ENCODE measurements around the gene ZNF837.
A peak's percentile ranks its signal among the peaks of the same experiment; 100 is the strongest.

ZNF837 gene

DNA sequence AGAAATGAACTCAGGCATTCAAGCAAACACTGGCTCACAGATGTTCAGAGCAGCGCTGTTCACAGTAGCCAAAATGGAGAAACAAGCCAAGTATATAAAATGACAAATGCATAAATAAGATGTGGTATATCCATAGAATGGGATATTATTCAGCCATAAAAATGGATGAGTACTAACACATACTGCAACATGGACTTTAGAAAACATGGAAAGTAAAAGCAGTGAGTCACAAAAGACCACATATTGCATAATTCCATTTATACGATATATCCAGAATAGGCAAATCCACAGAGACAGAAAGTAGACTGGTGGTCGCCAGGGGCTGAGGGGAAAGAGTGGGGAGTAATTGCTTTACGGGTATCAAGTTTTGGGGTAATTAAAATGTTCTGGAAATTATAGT lies 6.6 kb downstream of the ZNF837 start:
- DNase-seq (no peak), ATAC-seq (replicated peaks) (no peak)
- H3K4me1 Mint-ChIP-seq (ENCODE audit: low read depth in 2 of 2) = peaks cover 0 to 3% of the 10 kb centered on the region in 2 donors

DNA sequence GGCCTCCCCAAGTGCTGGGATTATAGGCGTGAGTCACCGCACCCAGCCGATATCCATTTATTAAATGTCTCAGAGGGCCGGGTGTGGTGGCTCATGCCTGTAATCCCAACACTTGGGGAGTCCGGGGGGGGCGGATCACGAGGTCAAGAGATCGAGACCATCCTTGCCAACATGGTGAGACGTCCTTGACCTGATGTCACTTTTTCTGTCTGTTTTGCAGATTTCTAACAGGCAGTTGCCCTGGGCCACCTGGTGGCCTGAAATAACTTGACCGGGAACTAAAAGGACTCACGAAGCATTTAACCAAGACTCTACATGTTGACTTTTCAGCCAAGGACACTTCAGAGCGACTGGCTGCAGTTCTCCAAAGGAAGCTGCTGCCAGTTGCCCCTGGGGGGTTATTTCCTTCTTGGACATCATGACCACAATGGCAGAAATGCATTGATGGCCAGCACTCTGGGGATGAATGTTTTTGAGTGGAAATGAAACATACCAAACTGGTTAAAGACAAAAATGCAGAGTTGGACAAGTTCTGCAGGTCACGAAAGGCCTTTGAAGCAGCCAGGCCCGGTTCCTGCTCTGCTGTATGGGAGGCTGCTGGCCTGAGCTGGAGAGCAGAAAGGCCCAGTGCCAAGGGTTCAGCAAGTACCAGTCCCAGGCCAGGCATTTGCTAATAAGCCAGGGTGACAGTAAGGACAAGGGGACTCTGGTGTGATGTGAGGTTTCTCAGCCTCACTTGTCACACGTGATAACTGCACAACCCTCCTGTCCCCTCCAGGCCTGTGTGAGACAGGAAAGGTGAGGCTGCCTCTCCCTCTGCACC lies 8.3 kb downstream of the ZNF837 start:
- no peak for DNase-seq
- no peaks in the 10 kb centered on the region for H3K27me3 Mint-ChIP-seq
- no peak for ATAC-seq (replicated peaks)
- no peaks in the 10 kb centered on the region for H3K4me1 Mint-ChIP-seq (ENCODE audit: low read depth in 2 of 2)
- no peaks in the 10 kb centered on the region for H3K9me3 Mint-ChIP-seq
- H3K4me3 Mint-ChIP-seq = no peak overlapping the region
- no peak overlapping the region for H3K27ac Mint-ChIP-seq
- no peaks in the 10 kb centered on the region for H3K36me3 Mint-ChIP-seq (ENCODE audit: insufficient read depth)

More for the DNA sequence above, 6.6 kb downstream of the ZNF837 start:
- no peak overlapping the region for H3K4me3 Mint-ChIP-seq
- no peaks in the 10 kb centered on the region for H3K9me3 Mint-ChIP-seq
- no peak overlapping the region for H3K27ac Mint-ChIP-seq
- no peaks in the 10 kb centered on the region for H3K36me3 Mint-ChIP-seq (ENCODE audit: insufficient read depth)
- H3K27me3 Mint-ChIP-seq = no peaks in the 10 kb centered on the region

DNA sequence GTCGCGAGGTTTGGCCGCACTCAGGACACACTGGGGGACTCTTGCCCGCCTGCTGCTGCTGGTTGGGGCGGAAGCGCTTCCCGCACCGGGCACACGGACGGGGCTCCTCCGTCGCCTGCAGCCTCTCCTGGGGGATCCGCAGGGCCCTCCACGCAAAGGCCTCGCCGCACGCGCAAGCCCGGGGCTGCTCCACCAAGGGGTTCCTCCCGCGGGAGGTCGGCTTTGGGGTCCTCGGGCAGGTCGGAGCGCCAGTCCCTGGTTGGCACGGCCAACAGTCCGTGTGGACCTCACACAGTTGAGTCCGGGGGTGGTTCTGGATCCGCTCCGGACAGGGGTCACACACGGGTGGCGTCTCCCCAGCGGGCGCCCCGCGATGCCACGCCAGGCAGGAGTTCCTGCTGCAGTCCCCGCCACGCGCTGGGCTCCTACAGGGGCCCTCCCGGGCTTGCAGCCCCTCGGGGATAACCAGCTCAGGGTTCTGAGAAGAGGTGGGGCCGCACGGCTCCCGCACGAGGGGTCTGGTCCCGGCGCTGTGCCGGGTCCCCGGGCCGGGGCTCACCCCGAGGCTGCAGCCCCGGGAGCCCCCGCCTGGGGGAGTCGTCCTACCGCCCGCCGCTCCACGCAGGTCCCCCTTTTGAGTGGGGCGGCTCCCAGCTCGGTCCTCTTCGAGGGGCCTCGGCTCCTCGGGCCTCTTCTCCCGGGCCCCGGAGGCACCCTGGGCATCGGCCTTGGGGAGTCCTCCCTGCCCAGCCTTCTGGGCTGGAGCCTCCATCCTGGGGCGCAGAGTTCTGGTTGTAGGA lies 12.1 kb downstream of the ZNF837 start:
- H3K4me1 Mint-ChIP-seq (ENCODE audit: low read depth in 2 of 2) = no peaks in the 10 kb centered on the region
- DNase-seq (no peak), ATAC-seq (replicated peaks) (no peak)
- H3K27ac Mint-ChIP-seq = no peak overlapping the region
- H3K27me3 Mint-ChIP-seq = no peaks in the 10 kb centered on the region
- no peaks in the 10 kb centered on the region for H3K36me3 Mint-ChIP-seq (ENCODE audit: insufficient read depth)
- no peaks in the 10 kb centered on the region for H3K9me3 Mint-ChIP-seq
- H3K4me3 Mint-ChIP-seq = no peak overlapping the region

DNA sequence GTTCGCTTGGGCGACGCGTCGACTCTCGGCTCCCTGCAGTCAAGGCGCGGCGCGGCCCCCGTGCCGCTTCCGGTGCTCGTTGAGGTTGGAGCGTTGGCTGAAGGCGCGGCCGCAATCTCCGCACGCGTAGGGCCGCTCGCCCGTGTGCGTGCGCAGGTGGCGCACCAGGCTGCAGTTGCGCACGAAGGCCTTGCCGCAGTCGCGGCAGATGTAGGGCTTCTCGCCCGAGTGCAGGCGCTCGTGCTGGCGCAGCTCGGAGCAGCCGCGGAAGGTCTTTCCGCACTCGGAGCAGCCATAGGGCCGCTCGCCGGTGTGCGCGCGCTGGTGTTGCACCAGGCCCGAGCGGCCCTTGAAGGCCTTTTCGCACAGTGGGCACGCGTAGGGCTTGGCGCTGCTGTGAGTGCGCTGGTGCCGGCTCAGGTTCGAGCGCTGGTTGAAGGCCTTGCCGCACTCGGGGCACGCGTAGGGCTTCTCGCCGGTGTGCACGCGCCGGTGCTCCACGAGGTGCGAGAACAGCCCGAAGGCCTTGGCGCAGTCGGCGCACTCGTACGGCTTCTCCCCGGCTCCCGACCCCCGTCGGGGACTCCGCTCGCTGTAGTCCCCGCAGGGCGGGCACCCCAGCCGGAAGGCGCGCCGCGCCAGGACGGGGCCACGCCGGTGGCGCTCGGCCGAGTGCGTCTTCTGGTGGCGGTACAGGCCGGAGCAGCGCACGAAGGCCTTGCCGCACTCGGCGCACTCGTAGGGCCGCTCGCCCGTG lies 13.0 kb downstream of the ZNF837 start:
- Mint-ChIP-seq H3K4me1 (ENCODE audit: low read depth in 2 of 2) (peaks cover 0 to 2% of the 10 kb centered on the region in 2 donors), H3K27me3 (no peaks in the 10 kb centered on the region), H3K27ac (no peak overlapping the region), H3K4me3 (no peak overlapping the region), H3K9me3 (no peaks in the 10 kb centered on the region), H3K36me3 (ENCODE audit: insufficient read depth) (peaks cover 8% of the 10 kb centered on the region)
- DNase-seq = no peak
- ATAC-seq (replicated peaks) = no peak

- Mint-ChIP-seq H3K4me3 (no peak overlapping the region), H3K36me3 (ENCODE audit: insufficient read depth) (peaks cover 16% of the 10 kb centered on the region), H3K27me3 (no peaks in the 10 kb centered on the region), H3K4me1 (ENCODE audit: low read depth in 2 of 2) (peaks cover 6 to 8% of the 10 kb centered on the region in 2 donors), H3K9me3 (no peaks in the 10 kb centered on the region), H3K27ac (no peak overlapping the region)
- no peak for ATAC-seq (replicated peaks)
- DNase-seq = no peak
Measured at GRCh38 chr19:58366585-58367430, 14.0 kb downstream of the ZNF837 start.

GRCh38 chr19:58364146-58364545 lies 16.7 kb downstream of the ZNF837 start:
- no peaks in the 10 kb centered on the region for H3K27me3 Mint-ChIP-seq
- DNase-seq = no peak

DNA sequence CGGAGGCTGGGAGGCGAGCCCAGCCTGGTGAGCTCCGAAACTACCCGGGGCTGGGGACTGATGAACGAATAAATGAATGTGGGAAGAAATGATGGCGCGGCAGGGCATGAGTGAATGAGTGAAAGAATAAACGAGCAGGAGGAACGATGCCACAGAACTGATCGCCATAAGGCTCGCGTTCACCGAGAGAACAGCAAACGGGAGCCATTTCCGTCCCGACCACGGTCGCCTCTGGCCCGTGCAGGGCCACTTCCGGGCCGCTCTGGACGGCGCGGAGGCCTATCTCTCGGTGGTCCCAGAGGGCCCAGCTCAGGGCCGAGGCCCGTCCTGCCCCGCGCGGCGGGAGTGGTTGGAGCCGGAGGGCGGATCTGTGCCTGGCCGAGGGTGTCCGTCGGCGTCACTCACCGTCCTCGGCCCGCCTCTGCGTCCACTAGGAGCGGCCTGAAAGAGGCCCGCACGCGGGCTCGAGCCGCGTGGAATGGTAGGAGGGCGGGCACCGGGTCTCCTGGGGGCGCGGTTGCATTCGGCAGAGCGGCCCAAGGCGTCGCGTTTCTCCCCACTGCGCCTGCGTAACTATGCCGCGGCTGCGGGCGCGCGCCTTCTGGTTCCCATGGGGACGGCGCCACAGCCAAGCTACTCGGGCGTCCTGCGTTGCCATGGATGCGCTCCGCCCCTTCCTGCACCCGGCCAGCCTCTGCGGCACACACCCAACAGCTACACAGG lies 18.4 kb downstream of the ZNF837 start, which contains the start of gene ZNF497:
Gene ZNF497 (minus strand): TSS at position 480 of the 723 bp plus-strand sequence. CDS start 5,116 bp downstream, outside the sequence.
- peaks cover 29% of the 10 kb centered on the region for H3K36me3 Mint-ChIP-seq (ENCODE audit: insufficient read depth)
- peak; percentile 90 for ATAC-seq (replicated peaks)
- no peaks in the 10 kb centered on the region for H3K27me3 Mint-ChIP-seq
- peaks cover 7 to 14% of the 10 kb centered on the region in 2 donors for H3K4me1 Mint-ChIP-seq (ENCODE audit: low read depth in 2 of 2)
- no peaks in the 10 kb centered on the region for H3K9me3 Mint-ChIP-seq
- peak; percentile 94 to 96 (median 96) for DNase-seq
- peak within 1 kb of the TSS; percentile 91 to 96 for H3K4me3 Mint-ChIP-seq
- H3K27ac Mint-ChIP-seq = peak within 1 kb of the TSS; percentile 92 to 93

More at GRCh38 chr19:58364146-58364545, 16.7 kb downstream of the ZNF837 start:
- Mint-ChIP-seq H3K4me3 (peak overlapping the region in 1 of 2 donors; percentile 17), H3K27ac (no peak overlapping the region), H3K36me3 (ENCODE audit: insufficient read depth) (peaks cover 25% of the 10 kb centered on the region), H3K4me1 (ENCODE audit: low read depth in 2 of 2) (peaks cover 7 to 10% of the 10 kb centered on the region in 2 donors), H3K9me3 (no peaks in the 10 kb centered on the region)
- no peak for ATAC-seq (replicated peaks)

GRCh38 chr19:58361900-58362271 lies 18.9 kb downstream of the ZNF837 start:
- peak in 1 of 3 experiments; percentile 16 for DNase-seq
- ATAC-seq (replicated peaks) = peak; percentile 1

DNA sequence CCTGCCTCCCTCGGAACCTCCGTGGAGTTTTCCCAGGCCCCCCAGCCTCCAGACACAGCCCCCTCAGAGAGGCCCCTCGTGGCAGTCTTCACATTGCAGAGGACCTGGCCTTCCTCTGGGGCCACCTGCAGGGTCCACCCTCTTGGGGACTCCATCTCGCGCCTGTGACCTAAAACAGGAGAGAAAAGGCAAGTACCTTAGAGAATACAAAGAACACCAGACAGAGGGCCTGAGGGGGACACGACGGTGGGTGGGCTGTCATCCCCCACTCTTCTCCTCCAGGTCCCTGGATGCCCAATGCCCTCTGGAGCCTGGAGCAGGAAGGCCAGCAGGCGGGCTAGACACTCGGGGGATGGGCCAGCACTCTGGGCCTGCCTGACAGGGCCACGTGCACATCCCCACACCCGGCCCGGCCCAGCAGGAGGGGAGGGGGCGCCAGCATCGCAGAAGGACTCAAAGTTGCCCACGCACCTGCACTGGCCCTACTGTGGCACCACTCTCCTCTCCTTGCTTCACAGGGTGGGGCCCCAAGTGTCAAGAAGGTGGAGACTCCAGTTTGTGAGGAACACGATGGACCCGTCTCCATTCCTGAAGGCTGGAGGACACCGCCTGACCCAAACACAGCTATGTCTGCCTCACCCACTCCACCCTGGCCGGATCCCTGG lies 23.2 kb downstream of the ZNF837 start:
- Mint-ChIP-seq H3K4me3 (peak overlapping the region in 1 of 2 donors; percentile 71), H3K36me3 (ENCODE audit: insufficient read depth) (peaks cover 23% of the 10 kb centered on the region), H3K4me1 (ENCODE audit: low read depth in 2 of 2) (peaks cover 7 to 10% of the 10 kb centered on the region in 2 donors), H3K27me3 (no peaks in the 10 kb centered on the region), H3K9me3 (no peaks in the 10 kb centered on the region), H3K27ac (no peak overlapping the region)
- DNase-seq (no peak), ATAC-seq (replicated peaks) (no peak)

More at GRCh38 chr19:58361900-58362271, 18.9 kb downstream of the ZNF837 start:
- H3K4me1 Mint-ChIP-seq (ENCODE audit: low read depth in 2 of 2) = peaks cover 7 to 14% of the 10 kb centered on the region in 2 donors
- peak overlapping the region; percentile 92 to 93 for H3K27ac Mint-ChIP-seq
- H3K36me3 Mint-ChIP-seq (ENCODE audit: insufficient read depth) = peaks cover 29% of the 10 kb centered on the region
- H3K9me3 Mint-ChIP-seq = no peaks in the 10 kb centered on the region
- peak overlapping the region; percentile 91 to 96 for H3K4me3 Mint-ChIP-seq
- H3K27me3 Mint-ChIP-seq = no peaks in the 10 kb centered on the region

DNA sequence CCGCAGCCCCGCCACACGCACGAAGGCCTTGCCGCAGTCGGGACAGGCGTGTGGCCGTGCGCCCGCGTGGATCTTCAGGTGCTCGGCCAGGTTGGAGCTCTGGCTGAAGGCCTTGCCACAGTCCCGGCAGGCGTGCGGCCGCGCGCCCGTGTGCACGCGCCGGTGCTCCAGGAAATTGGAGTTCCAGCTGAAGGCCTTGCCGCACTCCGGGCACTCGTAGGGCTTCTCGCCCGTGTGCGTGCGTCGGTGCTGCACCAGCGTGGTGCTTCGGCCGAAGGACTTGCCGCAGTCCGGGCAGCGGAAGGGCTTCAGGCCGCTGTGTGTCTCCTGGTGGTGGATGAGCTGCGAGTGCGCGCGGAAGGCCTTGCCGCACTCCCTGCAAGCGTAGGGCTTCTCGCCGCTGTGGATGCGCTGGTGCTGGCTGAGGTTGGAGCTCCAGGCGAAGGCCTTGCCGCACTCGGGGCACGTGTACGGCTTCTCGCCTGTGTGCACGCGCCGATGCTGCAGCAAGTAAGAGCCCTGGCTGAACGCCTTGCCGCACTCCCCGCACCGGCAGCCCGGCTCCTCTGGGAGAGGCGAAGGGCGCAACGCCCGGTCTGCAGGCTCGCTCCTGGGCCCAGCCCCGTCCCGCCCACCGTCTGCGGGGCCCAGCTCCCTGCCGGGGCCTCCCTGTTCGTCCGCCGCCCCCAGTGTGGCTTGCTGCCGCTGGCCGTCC lies 23.9 kb downstream of the ZNF837 start:
- peaks cover 18% of the 10 kb centered on the region for H3K36me3 Mint-ChIP-seq (ENCODE audit: insufficient read depth)
- H3K9me3 Mint-ChIP-seq = no peaks in the 10 kb centered on the region
- H3K27ac Mint-ChIP-seq = no peak overlapping the region
- H3K4me1 Mint-ChIP-seq (ENCODE audit: low read depth in 2 of 2) = peaks cover 3 to 8% of the 10 kb centered on the region in 2 donors
- H3K4me3 Mint-ChIP-seq = peak overlapping the region in 1 of 2 donors; percentile 71
- ATAC-seq (replicated peaks) (no peak), DNase-seq (no peak)
- H3K27me3 Mint-ChIP-seq = no peaks in the 10 kb centered on the region
